Measurements from ENCODE around the gene ZNF438.
"Not testable (repeated sequence)": the region's sequence is repeated elsewhere in the genome, so short reads cannot be mapped to it uniquely, and the experiment has no call there.

The ZNF438 gene

DNA sequence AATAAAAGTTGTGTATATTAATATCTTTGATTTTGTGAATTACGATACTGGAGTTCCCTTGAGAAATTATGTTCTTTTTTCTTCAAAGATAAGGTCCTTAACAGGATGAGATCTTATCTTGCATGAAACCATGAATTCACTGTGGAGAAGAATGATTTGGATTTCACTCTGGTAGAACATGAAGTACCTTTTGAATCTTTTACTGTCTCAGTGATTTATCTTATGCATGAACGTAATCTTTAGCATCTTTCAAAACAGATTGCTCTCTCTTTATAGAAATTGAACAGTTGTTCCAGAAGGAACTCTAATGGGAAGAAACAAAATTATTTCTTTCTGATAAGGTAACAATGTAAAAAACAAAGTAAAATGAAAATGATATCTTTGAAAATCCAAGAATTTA lies 11.0 kb upstream of the ZNF438 start:
- DNase-seq = no peak

DNA sequence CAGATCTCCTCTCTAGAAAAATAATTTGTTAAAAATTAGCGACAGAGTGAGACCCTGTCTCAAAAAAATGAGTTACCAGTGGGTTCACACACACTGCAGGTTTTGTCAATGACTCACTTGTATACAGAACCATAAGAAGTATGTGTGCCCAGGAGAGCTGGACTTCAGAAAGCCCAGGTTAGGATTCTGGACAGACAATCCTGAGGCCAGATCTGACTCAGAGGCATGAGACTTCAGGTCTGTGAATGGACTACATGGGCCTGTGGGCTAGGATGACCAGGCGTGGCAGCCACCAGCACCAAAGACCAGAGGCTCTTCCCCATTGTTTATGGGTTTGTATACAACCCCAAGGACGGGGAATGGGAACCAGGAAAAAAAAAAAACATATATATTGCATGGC lies 9.3 kb upstream of the ZNF438 start:
- DNase-seq = no peak

DNA sequence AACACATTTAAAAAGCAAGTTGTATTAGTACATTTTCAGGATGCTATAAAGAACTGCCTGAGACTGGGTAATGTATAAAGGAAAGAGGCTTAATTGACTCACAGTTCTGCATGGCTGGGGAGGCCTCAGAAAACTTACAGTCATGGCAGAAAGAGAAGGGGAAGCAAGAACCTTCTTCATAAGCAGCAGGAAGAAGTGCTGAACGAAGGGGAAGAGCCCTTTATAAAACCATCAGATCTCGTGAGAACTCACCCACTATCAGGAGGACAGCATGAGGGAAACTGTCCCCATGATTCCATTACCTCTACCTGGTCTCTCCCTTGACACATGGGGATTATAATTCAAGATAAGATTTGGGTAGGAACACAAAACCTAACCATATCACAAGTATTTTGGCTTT lies 7.3 kb upstream of the ZNF438 start:
- DNase-seq = not testable (repeated sequence)

DNA sequence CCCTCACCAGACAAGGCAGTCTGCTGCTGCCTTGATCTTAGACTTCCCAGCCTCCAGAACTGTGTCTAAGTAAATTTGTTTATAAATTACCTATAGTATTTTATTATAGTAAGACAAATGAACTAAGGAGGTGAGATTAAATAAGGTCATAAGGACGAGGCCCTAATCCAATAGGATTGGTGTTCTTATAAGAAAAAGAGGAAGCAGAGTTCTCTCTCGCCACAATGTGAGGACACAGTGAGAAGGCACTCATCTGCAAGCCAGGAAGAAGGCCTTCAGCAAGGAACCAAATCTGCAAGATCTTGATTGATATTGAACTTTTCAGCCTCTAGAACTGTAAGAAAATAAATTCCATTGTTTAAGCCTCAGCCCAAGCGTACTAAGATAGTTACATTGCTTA lies 6.1 kb upstream of the ZNF438 start:
- DNase-seq = no peak

DNA sequence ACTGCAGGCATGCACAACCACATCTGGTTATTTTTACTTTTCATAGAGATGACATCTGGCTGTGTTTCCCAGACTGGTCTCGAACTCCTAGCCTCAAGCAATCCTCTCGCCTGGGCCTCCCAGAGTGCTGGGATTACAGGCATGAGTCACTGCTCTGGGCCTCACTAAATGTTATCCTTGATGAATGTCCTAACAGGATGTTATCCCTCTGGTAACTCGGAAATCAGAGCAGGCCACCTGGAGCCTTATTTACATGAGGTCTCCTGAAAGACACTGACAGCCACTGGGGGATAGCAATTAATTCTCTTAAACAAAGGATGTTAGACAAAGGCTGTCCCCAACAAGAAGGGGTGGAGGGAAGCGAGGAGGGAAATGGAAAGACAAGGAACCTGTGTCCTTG lies 4.5 kb upstream of the ZNF438 start:
- no peak for DNase-seq

DNA sequence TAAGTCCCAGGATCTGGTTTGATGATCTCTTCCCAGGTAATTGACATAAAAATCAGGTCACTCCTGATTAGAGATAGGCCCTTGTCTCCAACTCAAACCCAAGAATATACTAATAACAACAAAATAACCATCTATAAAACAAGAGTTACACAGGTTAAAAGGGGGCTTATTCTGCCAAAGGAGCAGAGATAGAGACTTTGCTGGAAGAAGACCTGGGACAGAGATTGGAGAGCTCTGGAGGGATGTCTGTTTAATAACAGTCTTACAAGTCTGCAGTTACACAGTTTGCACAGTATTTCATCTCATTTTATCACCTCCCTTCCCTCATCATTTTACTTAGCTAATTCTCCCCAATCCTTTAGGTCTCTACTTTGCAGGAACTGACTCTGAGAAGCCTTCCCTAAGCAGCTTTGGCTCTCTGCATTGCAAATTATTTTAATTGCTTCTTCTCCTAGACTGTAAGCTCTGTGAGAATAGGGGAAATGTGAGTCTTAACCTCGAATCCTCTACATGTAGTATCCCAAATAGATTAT lies 3.7 kb upstream of the ZNF438 start:
- no peak for DNase-seq

DNA sequence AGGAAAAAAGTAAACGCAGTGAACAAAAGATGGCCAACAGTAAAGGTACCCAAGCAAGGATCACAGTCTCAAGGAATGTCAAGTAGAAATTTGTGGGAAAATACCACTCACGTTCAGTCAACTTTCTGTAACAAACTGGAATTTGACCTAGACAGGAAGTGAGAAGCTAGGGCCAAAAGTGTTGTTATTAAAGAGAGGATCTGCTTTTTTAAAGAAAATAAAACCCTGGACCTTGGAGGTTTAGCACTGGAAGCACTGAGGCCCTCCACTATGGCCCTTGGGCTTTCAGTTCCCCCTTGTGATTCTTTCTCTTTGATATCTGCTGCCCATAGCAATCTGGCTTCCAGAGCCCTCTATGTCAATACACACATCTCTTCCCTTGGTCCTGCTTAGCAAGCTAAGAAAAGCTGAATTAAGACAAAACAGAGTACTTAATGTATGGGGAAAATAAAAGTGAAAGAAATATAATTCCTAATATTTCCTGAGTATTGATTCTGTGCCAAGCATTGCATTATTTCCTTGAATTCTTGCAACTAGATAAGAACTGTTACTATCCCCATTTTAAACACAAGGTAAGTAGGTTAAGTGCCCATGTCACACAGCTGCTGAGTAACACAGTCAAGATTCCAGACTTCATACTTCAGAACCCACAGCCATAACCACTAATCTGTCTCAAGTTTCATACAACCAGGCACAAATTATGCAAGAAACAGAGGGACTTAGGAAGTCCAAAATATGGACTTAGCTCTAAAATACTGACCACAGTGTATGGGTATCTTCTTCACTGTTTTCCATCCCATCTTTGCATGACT lies 2.6 kb upstream of the ZNF438 start:
- no peak for DNase-seq

DNA sequence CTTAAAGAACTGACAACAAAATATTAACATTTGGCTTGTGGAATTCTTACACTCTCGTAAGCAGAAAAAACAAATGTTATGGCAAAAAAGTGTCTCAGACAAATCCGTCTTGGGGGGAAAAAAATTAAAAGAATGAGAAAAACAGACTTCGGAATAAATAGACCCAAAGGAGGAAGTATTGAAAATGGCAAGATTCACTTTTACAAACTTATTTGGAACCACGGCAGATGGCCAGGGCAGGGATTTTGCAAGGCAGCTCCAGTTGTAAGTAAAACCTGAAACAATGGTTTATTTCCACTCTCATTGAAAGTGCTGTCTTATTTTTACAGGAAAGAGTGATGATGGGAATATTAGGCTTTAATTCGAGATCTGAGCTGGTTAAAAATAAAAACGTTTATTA lies 1.5 kb upstream of the ZNF438 start:
- no peak for DNase-seq

DNA sequence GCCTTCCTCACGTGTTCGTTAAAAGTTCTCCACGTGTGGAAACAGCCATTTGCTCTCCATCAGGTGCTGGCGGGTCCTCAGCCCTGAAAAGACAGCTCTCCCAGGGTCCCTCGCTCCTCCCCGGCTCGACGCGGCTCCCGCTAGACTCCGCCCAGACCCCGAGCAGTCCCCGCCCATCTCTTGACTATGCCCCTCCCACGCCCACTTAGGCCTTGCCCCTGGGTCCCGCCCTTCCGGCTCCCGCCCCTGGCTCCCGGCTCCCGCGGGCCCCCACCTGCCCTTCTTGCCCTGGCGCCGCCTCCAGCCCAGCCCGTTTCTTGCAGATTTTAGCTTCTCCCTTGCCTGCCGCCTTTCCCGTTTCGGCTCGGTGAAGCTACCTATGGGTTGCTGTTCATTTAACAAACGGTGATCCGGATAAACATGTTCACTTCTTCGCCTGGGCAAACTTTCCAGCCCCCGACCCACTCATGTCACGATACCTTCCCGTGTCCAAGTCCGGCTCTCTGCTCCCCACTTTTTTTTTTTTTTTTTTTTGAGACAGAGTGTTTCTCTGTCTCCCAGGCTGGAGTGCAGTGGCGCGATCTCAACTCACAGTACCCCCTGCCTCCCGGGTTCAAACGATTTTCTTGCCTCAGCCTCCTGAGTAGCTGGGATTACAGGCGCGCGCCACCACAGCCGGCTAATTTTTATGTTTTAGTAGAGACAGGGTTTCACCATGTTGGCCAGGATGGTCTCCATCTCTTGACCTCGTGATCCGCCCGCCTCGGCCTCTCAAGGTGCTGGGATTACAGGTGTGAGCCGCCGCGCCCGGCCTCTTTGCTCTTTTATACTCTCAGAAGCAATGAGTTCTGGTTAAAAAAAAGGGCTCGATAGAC lies 830 bp upstream of the ZNF438 start:
- peak; percentile 78 for DNase-seq

DNA sequence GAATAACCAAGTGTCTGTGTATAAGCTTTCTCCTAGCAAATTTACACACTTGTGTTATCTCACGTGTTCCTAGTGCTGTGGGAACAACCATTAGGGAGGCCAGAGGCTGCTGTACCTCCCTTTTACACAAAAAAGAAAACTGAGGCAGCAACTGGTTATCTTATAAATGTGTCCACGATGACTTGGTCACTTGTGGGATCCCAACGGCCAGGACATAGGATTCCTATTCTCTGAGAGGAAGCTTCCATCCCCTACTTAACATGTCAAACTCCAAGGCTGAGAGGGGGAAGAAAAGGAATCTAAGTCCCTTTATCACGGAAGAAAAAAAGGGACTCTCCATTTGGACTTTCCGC lies 484 bp downstream of the ZNF438 start:
- DNase-seq = no peak

DNA sequence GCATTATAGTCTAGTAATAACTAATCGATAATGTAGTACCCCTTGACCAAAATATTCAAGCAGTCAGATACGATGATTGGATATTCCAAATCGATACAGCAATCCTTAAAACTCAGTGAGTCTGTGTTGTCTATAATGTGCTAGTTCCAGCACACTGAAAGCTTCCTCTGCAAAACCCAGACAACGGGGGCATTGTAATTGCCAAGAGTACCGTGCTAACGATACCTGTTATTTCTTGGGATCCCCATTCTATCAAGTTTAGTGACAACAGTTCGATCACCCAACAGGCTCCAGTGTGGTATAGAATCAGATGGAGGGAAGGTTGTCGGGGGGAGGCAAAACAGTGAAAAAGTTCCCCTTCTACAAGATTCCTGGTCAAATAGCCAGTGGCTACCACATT lies 865 bp downstream of the ZNF438 start:
- DNase-seq = no peak

DNA sequence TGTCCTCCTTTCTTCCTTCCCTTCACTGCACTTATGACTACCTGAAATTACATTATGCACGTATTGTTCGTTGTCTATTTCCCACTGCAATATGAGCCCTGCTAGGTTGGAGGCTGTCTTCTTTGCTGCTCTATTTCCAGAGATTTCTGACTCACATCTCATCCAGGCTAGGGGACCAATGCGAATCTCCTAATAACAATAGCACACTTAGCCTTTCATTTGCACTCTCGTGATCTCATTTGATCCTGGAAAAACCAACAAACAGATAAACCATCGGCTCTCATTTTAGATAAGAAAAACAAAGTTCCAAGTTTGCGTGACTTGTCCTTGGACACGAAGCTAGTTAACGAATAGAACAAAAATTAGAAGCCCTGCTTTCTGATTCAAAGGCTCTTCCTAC lies 1.4 kb downstream of the ZNF438 start:
- DNase-seq = no peak

DNA sequence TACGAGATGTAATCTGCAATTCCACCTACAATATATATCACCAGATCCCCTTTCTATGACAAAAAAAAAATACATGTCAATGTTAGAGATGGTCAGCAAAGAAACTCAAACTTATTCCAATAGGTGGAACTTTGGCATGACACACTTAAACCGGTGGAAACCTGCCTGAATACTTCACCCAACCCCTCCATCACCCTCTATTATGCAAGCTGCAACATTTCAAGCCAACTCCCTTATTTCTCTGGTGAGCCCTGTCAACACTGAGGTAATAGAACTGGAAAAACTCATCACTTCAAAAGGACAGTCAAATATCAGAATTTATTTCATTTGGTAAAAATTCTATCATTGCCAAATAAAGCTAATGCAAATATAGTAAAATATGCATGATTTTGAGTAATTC lies 3.6 kb downstream of the ZNF438 start:
- DNase-seq = no peak

DNA sequence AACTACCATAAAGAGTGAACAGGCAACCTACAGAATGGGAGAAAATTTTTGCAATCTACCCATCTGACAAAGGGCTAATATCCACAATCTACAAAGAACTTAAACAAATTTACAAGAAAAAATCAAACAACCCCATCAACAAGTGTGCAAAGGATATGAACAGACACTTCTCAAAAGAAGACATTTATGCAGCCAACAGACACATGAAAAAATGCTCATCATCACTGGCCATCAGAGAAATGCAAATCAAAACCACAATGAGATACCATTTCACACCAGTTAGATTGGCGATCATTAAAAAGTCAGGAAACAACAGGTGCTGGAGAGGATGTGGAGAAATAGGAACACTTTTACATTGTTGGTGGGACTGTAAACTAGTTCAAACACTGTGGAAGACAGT lies 5.4 kb downstream of the ZNF438 start:
- DNase-seq = not testable (repeated sequence)

DNA sequence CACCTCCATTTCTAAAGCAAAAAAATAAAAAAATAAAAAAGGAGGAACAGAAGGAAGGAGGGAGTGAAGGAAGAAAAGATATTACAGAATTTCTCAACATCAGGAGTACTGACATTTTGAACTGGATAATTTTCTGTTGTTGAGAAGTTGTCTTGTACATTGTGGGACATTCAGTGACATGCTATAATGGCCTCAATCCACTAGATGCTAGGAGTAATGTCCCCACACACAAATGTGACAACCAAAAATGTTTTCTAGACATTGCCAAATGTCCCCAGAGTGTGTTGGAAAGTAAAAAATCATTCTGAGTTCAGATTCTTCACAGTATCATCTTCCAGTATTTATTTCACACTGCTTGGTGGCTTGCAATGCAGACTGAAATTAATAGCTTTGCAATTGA lies 6.5 kb downstream of the ZNF438 start:
- no peak for DNase-seq

DNA sequence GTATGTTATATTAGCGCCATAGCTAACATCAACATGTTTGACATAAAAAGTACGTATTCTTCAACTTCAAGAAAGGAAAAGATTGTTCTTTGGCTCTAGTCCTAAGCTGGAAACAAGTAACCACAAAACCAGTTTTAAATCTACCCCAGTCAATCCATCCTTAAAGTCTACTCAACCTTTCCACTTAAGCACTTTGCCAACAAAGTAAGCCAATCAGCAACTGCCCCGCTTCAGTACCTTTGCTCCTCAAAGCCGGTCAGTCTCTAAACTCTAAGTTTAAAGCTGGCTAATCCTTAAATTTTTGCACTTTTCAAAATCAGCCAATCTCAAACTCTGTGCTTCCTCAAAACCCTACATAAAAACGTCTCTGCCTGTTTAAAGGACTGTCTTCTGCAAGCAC lies 8.1 kb downstream of the ZNF438 start:
- DNase-seq = no peak

DNA sequence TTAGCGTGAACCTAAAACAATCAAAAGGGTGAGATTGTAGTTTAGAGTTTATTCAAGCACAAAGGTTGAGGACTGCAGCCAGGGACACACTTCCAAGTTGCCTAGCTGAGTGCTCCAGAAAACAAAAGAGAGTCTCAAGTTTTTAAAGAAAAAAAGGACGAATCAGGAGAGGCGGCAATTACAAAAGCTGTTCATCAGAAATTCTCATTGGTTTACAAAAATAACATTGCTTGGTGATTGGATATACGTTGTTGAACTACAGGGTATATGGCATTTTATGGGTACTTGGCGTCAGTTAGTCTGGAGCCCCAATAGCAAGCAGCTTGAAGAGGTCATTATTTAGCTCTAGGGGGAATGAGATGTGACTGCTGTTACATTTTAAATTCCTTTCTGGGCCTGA lies 11.5 kb downstream of the ZNF438 start:
- DNase-seq = no peak

DNA sequence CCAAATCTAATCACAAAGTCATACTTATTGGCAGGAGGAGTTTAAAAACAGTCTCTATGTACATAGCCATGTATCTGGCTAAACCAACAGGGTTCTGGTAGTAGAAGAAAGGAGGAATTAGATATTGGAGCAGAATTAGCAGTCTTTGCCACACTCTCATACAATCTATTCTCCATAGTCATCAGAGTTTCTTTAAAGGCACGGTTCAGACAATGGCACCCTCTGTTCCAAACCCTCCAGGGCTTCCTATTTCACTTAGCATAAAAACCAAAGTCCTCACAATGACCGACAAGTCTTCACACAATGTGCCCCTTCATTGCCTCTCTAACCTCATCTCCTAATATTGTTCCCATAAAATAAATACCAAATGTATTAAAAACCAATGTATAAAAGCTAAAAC lies 12.7 kb downstream of the ZNF438 start:
- DNase-seq = no peak

DNA sequence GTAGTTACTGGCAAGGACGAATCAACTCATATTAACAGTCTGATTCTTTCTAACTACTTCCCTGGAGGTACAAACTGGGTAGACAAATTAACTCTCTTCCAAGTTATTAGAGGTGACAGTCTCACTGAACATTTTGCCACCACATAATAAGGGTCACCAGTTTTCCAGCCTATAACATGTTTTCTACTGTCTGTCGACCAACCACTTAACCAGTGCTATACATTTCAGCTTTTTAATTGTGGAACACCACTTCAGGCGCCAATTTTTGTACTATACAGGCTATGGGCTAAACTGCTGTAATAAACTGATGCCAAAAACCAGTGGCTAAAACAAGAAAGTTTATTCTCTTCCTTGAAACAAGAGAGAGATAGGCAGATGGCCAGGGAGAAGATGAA lies 13.3 kb downstream of the ZNF438 start:
- no peak for DNase-seq

DNA sequence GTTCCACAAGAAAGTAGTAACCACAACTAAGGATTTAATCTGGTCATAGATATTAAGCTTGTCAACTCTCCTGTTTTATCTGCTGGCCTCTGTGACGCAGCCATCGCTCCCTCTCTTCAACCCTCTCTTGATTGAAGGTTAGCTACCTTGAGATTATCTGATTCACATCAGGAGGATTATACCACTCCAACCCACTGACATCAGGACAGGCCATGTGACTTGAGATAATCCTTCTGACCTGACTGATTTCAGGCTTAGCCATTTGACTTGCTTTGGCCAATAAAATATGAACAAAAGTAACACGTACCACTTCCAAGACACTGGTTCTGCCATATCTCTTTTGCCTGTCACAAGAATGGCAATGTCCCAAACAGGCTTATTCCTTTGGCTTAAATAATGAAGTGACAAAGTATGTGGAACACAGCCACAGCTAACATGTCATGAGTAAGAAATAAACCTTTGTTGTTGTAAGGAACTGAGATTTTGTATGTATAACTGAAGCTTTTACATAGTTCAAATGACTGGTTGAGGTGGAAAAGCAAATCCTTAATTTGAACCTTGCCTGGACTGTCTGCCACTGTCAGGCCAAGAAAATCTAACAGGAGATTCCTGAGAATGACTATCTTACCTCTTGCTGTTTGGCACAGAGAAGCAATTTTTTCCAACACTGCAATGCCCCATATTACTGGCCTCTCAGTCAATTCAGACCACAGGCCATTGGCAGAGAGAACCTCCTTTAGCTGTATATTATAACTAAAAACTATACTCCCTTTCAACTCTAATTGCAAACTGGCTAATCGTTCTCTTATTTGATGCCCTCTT lies 13.9 kb downstream of the ZNF438 start:
- no peak for DNase-seq

DNA sequence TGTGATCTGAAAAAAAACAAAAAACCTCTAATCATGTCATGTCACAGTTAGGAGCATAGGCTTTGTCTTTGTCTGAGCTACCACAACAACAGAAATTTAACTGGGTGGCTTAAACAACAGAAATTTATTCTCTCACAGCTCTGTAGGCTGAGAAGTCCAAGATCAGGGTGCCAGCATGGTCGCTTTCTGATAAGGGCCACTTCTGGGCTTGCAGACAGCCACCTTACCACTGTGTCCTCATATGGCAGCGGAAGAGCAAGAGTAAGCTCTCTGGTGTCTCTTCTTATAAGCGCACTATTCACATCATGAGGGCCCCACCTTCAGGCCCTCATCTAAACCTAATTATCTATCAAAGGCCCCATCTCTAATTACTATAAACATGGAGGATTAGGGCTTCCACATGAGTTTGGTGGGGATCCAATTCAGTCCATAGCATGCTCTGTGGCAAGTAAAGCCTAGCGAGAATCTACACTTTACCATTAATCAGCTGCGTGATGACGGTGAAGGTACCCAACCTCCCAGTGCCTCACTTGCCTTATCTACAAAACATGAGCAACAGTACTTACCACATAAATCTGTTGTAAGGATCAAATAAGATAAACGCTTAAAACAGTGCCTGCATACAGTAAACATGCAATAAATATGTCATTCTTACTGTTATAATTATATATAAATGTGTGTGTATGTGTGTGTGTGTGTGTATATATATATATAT lies 17.3 kb downstream of the ZNF438 start:
- DNase-seq = no peak

DNA sequence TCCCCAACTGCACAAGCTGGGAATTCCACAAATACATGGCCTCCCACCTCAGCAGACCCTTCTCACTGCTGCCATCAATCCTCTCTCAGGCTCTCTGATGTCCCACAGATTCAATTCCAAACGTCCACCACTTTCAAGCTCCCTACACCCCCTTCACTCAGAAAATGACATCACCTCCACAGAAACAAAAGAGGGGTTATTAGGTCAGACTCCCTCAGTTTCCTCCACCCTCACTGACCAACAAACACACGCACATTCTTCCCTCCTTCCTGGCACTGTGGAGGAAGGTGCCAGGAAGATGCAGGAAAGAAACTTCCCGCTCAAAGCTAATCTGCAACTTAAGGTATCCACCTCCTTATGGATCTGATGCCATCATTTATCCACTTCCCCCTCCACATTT lies 18.3 kb downstream of the ZNF438 start:
- DNase-seq = no peak

DNA sequence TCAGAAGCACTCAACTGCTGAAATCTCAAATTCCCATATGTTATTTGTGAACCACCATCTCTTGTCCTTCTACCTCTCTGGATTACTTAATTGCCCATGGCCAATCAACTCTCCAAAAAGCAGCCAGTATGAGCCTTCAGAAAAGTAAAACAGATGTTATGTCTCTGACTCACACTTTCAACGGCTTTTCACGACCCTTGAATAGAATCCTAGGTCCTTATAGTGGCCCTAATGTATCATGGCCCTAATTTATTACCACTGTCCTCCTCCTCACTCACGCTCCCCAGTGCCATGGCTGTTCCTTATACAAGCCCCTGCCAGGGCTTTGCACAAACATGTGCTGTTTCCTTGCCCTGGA lies 20.0 kb downstream of the ZNF438 start:
- no peak for DNase-seq

Measured in NCI-H1694 (cell line).